Thyroid gland (tissue), 4 donors: ENCODE data around the gene SHD.

ENCODE experiments used
- CTCF ChIP-seq, 6 experiments: fragments of 200-600 bp in 3 of 6; fragments of 450-650 bp in 3 of 6; sonication (generic) in 3 of 6; IDR thresholded peaks; one replicate each; pipeline ENCODE4 v1.5.1; 2016 to 2019; ENCODE audit warnings: antibody characterized with exemption in 6 of 6, mild to moderate bottlenecking in 2 of 6, inconsistent platforms in 1 of 6, moderate library complexity in 1 of 6
- POLR2A ChIP-seq, 2 donors: fragments of 450-650 bp; IDR thresholded peaks; one replicate each; pipeline ENCODE4 v1.6.1; 2017; ENCODE audit warnings: antibody characterized with exemption in 2 of 2, mild to moderate bottlenecking in 2 of 2, moderate library complexity in 1 of 2

DNA sequence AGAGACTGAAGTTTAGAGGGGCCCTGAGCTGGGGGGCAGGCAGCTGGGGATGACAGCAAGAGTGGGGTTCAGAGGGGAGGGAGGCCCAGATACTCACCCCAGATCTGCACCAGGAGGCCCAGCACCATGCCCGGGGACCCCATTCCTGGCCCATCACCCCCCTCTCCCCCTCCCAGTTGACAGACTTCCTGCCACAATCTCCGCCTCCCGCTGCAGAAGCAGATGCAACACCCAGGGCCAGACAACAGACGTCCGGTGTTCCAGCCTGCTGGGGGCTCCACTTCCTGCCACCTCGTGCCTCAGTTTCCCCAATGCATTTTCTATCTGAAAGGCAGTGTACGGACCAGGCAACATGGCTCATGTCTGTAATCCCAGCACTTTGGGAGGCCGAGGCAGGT lies 23.2 kb downstream of the SHD start, which contains the start of gene TMIGD2:
- TF ChIP-seq CTCF (IDR thresholded peaks at IDR 0.05) (no peak), POLR2A (IDR thresholded peaks at IDR 0.05) (no peak)
